Thymus (tissue), 14 donors: Measurements from ENCODE around the gene TENT5A. TPM values are rescaled to one million over a fixed set of nuclear protein-coding genes. Genes with fewer than 3 reads are reported as not detected.

Source experiments
- DNase-seq, 9 donors: peaks; one replicate each; pipeline ENCODE4 v3.0.0-alpha.2; 2013; ENCODE audit warnings: low spot score in 9 of 9, low read depth in 6 of 9, missing footprints in 1 of 9
- H3K27ac ChIP-seq, 2 donors: one replicate each; pipeline ENCODE4 v1.5.1; 2013; ENCODE audit warnings: control low read depth in 1 of 2, low read depth in 1 of 2, low read length in 1 of 2, mild to moderate bottlenecking in 1 of 2, moderate library complexity in 1 of 2
- H3K27me3 ChIP-seq, 2 donors: one replicate each; pipeline ENCODE4 v1.5.1; 2013; ENCODE audit warnings: low read length in 1 of 2; ENCODE audit not compliant: control insufficient read depth in 2 of 2, insufficient read depth in 1 of 2
- H3K36me3 ChIP-seq, 2 donors: one replicate each; pipeline ENCODE4 v1.5.1; 2013; ENCODE audit warnings: low read length in 1 of 2, mild to moderate bottlenecking in 1 of 2, moderate library complexity in 1 of 2; ENCODE audit not compliant: control insufficient read depth in 2 of 2, insufficient read depth in 2 of 2
- H3K4me1 ChIP-seq, 2 donors: one replicate each; pipeline ENCODE4 v1.5.1; 2013; ENCODE audit warnings: low read length in 2 of 2; ENCODE audit not compliant: control insufficient read depth in 2 of 2, insufficient read depth in 2 of 2
- H3K4me3 ChIP-seq, 2 donors: one replicate each; pipeline ENCODE4 v1.5.1; 2013; ENCODE audit warnings: low read length in 2 of 2, control low read depth in 1 of 2, mild to moderate bottlenecking in 1 of 2
- H3K9me3 ChIP-seq, 2 donors: one replicate each; pipeline ENCODE4 v1.5.1; 2013; ENCODE audit warnings: low read length in 1 of 2, mild to moderate bottlenecking in 1 of 2; ENCODE audit not compliant: control insufficient read depth in 2 of 2, insufficient read depth in 1 of 2
- WGBS: extraction: QIAGEN DNeasy Blood & Tissue Kit; methylation state at CpG from one replicate; pipeline ENCODE4 v1.1.7; 2013; 5-methylcytosine and 5-hydroxymethylcytosine counted together
- long read RNA-seq, 10 donors: transcript quantifications; one replicate each; lab custom pipeline, GENCODE V29; 2026
- polyA plus RNA-seq: library from polyadenylated mRNA; stranded (reverse); fragments of 200-250 nt; gene quantifications from one replicate; pipeline ENCODE4 v1.2.3, GENCODE V29; 2013
- total RNA-seq: library from RNA; stranded (reverse); fragments of 120-200 nt; gene quantifications from one replicate; pipeline ENCODE4 v1.2.4, GENCODE V29; 2013
- donor health status: healthy.

The TENT5A gene
- total RNA-seq (4.2 TPM), polyA plus RNA-seq (4.7 TPM)
- long read RNA-seq, donor 1, result 0 reads
- long read RNA-seq, donor 2, result 0 reads
- long read RNA-seq, donor 3, full-length matches to known transcripts, result 2 of 2 reads
- long read RNA-seq, donor 3, partial matches to known transcripts, result 0 of 2 reads
- long read RNA-seq, donor 3, other reads (novel, unspliced or antisense), result 0 of 2 reads
- long read RNA-seq, donor 4, full-length matches to known transcripts, result 1 of 1 reads
- long read RNA-seq, donor 4, partial matches to known transcripts, result 0 of 1 reads
- long read RNA-seq, donor 4, other reads (novel, unspliced or antisense), result 0 of 1 reads
- long read RNA-seq, donor 5, full-length matches to known transcripts, result 2 of 2 reads
- long read RNA-seq, donor 5, partial matches to known transcripts, result 0 of 2 reads
- long read RNA-seq, donor 5, other reads (novel, unspliced or antisense), result 0 of 2 reads
- long read RNA-seq, donor 6, full-length matches to known transcripts, result 1 of 1 reads
- long read RNA-seq, donor 6, partial matches to known transcripts, result 0 of 1 reads
- long read RNA-seq, donor 6, other reads (novel, unspliced or antisense), result 0 of 1 reads
- long read RNA-seq, donor 7, full-length matches to known transcripts, result 3 of 3 reads
- long read RNA-seq, donor 7, partial matches to known transcripts, result 0 of 3 reads
- long read RNA-seq, donor 7, other reads (novel, unspliced or antisense), result 0 of 3 reads
- long read RNA-seq, donor 8, result 0 reads
- long read RNA-seq, donor 9, full-length matches to known transcripts, result 3 of 3 reads
- long read RNA-seq, donor 9, partial matches to known transcripts, result 0 of 3 reads
- long read RNA-seq, donor 9, other reads (novel, unspliced or antisense), result 0 of 3 reads
- long read RNA-seq, donor 10, full-length matches to known transcripts, result 1 of 1 reads
- long read RNA-seq, donor 10, partial matches to known transcripts, result 0 of 1 reads
- long read RNA-seq, donor 10, other reads (novel, unspliced or antisense), result 0 of 1 reads

- under 1% methylated on average over 77 of the region's 77 CpGs for WGBS
- H3K27ac ChIP-seq, result peak within 1 kb of the TSS; percentile 86 to 94
- H3K4me1 ChIP-seq, result peaks cover 8 to 21% of the 10 kb centered on the region in 2 donors
- peaks cover 20 to 59% of the 10 kb centered on the region in 2 donors for H3K27me3 ChIP-seq
- H3K36me3 ChIP-seq, result no peaks in the 10 kb centered on the region
- H3K4me3 ChIP-seq, result peak within 1 kb of the TSS; percentile 80 to 91
- DNase-seq, result peak; percentile 45 to 92 (median 82)
- peaks cover 0 to 8% of the 10 kb centered on the region in 2 donors for H3K9me3 ChIP-seq
These were observed at the start of gene TENT5A for GRCh38 chr6:81752084-81752920. Gene TENT5A (minus strand): TSS chr6:81752681. CDS start chr6:81752141, 540 bp downstream.

- H3K27me3 ChIP-seq, result no peaks in the 10 kb centered on the region
- H3K4me1 ChIP-seq, result no peaks in the 10 kb centered on the region
- no peak overlapping the region for H3K27ac ChIP-seq
- WGBS, result 96% methylated on average over 3 of the region's 3 CpGs
- H3K4me3 ChIP-seq, result no peak overlapping the region
- DNase-seq, result no peak
- no peaks in the 10 kb centered on the region for H3K9me3 ChIP-seq
- H3K36me3 ChIP-seq, result no peaks in the 10 kb centered on the region
These were observed 49.0 kb upstream of the TENT5A start for GRCh38 chr6:81801489-81801888.

GRCh38 chr6:81800666-81801065 is 48.2 kb upstream of the TENT5A start:
- Histone ChIP-seq H3K27me3 (no peaks in the 10 kb centered on the region), H3K4me3 (no peak overlapping the region), H3K36me3 (no peaks in the 10 kb centered on the region), H3K9me3 (no peaks in the 10 kb centered on the region), H3K27ac (no peak overlapping the region), H3K4me1 (no peaks in the 10 kb centered on the region)
- 78% methylated on average over 3 of the region's 3 CpGs for WGBS
- no peak for DNase-seq

GRCh38 chr6:81799323-81799722 is 46.8 kb upstream of the TENT5A start:
- no peak overlapping the region for H3K27ac ChIP-seq
- 92% methylated on average over 1 of the region's 1 CpG for WGBS
- no peaks in the 10 kb centered on the region for H3K4me1 ChIP-seq
- no peaks in the 10 kb centered on the region for H3K36me3 ChIP-seq
- no peaks in the 10 kb centered on the region for H3K27me3 ChIP-seq
- H3K4me3 ChIP-seq, result no peak overlapping the region
- DNase-seq, result no peak
- H3K9me3 ChIP-seq, result no peaks in the 10 kb centered on the region

- WGBS, result 58% methylated on average over 1 of the region's 1 CpG
These were observed 45.1 kb upstream of the TENT5A start for GRCh38 chr6:81797591-81797990.

GRCh38 chr6:81795890-81796289 is 43.4 kb upstream of the TENT5A start:
- no peak for DNase-seq
- no peaks in the 10 kb centered on the region for H3K27me3 ChIP-seq
- WGBS, result 85% methylated on average over 1 of the region's 1 CpG

More at GRCh38 chr6:81797591-81797990, 45.1 kb upstream of the TENT5A start:
- no peaks in the 10 kb centered on the region for H3K36me3 ChIP-seq
- no peaks in the 10 kb centered on the region for H3K27me3 ChIP-seq
- H3K4me1 ChIP-seq, result no peaks in the 10 kb centered on the region
- H3K9me3 ChIP-seq, result no peaks in the 10 kb centered on the region
- H3K4me3 ChIP-seq, result no peak overlapping the region
- no peak for DNase-seq
- no peak overlapping the region for H3K27ac ChIP-seq

GRCh38 chr6:81793821-81794475 is 41.5 kb upstream of the TENT5A start:
- H3K27me3 ChIP-seq, result no peaks in the 10 kb centered on the region
- H3K27ac ChIP-seq, result no peak overlapping the region
- no peaks in the 10 kb centered on the region for H3K4me1 ChIP-seq
- H3K9me3 ChIP-seq, result no peaks in the 10 kb centered on the region
- no peaks in the 10 kb centered on the region for H3K36me3 ChIP-seq
- no peak overlapping the region for H3K4me3 ChIP-seq
- 93% methylated on average over 4 of the region's 4 CpGs for WGBS
- DNase-seq, result no peak

More at GRCh38 chr6:81795890-81796289, 43.4 kb upstream of the TENT5A start:
- H3K36me3 ChIP-seq, result no peaks in the 10 kb centered on the region
- H3K9me3 ChIP-seq, result no peaks in the 10 kb centered on the region
- H3K27ac ChIP-seq, result no peak overlapping the region
- no peaks in the 10 kb centered on the region for H3K4me1 ChIP-seq
- no peak overlapping the region for H3K4me3 ChIP-seq

GRCh38 chr6:81792826-81793225 is 40.3 kb upstream of the TENT5A start:
- H3K27me3 ChIP-seq, result no peaks in the 10 kb centered on the region
- H3K36me3 ChIP-seq, result no peaks in the 10 kb centered on the region
- no peaks in the 10 kb centered on the region for H3K4me1 ChIP-seq
- 81% methylated on average over 1 of the region's 1 CpG for WGBS
- H3K9me3 ChIP-seq, result no peaks in the 10 kb centered on the region
- H3K4me3 ChIP-seq, result no peak overlapping the region
- H3K27ac ChIP-seq, result no peak overlapping the region
- no peak for DNase-seq
